ENCODE data around the gene SLC5A12.

The SLC5A12 gene

DNA sequence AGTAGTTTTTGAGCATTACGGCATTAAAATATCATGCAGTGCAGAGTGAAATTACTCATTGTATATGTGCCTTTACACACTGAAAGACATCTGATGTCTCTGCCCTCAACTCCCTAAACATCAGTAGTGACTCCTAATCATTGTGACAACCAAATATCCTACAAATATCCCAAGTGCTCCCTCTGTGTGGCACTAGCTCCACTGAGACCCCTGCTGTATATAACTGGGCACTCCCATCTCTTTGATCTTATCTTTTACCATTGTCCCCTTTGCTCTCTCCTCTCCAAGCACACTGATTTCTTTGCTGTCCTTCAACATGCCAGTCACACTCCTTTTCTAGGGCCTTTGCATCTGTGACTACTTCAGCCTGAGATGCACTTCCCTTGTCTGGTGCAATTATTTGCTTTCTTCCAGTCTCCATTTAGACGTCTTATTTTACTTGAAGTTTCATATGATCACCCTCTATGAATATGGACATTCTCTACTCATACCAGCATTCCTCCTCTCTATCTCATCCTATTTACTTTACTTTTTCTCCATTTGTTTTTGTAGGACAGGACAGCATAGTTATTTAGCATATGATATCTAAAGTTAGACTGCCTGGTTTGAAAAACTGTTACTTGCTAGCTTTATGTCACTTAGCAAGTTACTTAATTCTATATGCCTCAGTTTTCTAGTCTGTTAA is 2.4 kb downstream of the SLC5A12 start:
- DNase-seq, result no peak

DNA sequence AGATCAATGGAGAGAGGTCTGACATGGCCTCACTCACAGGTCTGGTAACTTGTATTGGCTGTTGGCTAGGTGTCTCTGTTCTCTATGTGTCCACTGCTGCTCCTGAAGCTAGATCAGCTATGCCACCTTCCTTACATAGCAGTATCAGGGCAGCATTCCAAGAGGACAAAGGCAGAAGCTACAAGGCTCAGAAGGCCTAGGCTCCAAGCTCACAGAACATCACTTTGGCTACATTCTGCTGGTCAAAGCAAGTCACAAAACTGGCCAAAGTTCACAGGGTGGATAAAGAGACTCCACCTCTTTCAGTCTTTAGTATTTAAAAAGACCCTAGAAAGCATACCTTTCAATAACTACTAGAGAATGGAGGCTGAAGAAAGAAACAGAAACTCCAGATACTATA is 4.1 kb downstream of the SLC5A12 start:
- no peak for DNase-seq

DNA sequence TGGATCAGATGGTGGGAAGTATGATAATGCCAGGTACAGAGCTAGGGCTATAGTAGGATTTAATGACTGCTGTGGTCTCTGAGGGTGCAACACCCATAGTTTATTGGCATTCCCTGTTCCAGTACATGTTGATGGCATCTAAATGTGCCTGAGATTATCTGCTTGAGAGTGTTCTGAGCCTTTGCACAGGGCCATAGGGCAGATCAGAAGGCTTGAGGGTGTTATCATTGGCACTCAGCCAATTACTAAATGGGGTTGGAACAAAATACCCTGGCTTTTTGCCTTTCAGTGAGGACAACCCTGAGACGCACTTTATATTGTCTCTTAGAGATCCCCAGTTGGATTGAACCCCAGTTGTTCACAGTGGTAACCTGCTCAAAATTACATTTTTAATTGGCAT is 6.7 kb downstream of the SLC5A12 start:
- no peak for DNase-seq

DNA sequence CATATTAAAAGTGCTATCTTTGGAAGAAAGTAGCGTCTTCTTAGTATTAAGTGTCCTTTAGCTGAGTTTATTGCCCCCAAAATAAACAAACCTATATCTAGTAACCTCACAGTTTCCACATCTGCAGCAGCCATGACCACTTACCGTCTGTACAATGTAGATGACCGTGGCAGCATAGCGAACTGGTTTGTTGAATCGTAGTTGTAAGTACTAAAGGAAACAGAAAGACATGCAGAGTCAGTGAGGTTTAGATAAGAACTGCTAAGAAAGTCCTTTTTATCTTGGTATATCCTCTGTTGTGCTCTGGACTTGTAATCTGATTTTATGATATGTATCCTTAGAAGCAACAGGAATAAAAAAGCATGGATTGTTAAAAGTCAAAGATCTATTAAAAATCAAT is 9.4 kb downstream of the SLC5A12 start:
- DNase-seq, result no peak

DNA sequence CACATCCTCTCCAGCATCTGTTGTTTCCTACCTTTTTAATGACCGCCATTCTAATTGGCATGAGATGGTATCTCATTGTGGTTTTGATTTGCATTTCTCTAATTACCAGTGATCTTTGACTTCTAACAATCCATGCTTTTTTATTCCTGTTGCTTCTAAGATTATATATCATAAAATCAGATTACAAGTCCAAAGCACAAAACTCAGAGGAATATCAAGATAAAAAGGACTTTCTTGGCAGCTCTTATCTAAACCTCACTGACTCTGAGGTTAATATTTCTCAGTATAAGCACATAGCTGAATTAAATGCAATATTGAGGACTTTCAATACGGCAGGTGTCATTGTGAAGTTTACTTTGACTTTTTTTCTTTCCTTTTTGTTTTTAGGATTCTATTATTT is 11.4 kb downstream of the SLC5A12 start:
- DNase-seq, result no peak

DNA sequence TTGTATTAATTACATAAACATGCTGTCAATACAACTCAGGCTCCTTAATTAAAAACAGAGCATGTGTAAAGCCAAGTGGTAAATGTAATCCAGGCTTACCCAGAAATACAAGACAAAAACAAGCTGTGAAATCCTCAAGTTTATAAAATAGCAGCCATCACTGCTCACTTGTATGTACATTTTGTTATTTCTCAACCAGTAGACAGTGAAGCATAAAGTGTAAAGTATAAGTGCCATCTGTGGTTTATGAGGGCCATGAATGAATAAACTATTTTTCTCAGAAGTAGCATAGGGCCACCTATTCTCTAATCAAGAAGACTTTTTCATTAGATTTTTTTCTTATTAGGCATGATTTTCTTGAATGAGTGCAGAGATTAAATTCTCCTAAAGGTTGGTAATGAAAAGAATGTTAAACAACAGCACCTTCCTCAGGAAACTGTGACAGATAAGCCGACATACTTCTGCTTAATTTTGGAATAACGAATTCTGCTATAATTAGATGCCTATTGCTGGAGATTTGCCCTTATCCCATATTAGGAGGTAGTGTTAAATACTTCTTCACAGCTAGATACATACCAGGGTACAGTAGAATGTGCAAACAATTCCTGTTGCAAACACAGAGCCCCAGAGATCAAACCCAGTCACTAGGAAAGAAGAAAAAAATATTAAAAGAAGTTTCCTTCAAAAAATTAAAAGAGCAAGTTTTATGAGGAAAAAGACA is 13.0 kb downstream of the SLC5A12 start:
- no peak for DNase-seq

DNA sequence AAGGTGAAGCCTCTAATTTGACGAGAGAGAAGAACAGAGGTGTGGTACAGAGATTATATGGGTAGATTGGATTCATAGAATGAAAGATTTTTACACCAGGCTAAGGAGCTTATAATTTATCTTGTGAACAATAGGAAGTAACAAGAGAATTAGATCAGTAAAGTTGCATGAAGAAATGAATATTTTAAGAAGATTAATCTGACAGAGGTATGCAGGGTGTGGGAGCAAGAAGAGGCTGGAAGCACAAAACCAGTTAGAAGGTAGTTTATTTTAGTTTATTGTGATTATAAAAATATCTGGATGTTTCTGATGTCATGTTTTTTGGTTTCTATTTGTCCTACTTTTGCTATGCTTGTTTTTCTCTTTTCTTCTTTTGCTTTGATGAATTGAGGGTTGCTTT is 15.7 kb downstream of the SLC5A12 start:
- DNase-seq, result no peak

DNA sequence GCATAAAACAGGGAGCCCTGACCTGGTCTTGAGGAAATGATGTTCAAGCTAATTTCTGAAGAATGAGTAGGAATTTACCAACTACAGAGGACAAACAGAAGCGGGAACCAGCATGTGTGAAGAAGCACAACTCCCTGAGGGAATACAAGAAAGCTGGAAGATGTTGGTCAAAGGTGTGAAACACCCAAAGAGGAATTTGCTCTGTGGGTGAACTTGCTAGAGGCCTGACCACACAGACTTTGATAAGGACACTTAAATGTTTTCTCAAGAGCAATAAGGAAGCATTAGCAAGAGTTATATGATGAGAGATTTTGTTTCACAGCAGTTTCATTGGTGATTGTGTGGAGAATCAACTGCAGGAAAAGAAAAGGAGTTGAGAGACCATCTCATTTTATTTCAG is 17.6 kb downstream of the SLC5A12 start:
- DNase-seq, result no peak

DNA sequence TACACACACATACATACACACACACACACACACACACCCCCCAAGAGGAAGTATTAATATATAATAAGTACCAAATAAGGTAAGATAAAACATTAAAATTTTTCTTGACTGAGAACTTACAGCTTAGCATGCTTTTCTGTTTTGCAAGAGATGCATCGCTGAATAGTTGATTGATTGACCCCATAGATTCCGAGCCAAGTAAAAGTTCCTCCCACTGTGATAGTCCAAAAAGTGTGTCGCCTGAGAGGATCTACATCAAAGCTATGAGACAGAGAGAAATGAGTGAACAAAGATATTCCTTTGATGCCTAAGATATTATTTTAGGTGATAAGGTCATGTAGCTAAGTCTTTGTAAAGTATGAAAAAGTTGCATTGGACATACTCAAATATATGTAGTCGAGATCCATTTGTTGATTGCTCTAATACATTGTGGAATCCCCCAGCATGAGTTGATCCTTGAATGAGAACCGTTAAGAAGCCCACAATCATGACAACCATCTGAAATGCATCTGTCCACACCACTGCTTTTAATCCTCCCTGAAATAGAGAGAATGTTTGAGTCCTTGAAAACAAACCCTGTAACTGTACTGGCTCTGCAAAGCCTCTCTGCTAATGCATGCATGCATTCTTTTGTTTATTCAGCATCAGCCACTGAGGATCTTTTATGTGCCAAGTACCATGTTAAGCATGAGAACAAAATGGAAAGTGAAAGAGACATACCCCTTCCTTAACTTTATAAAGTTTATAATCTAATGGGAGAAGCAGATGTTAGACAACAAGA is 18.3 kb downstream of the SLC5A12 start:
- no peak for DNase-seq

DNA sequence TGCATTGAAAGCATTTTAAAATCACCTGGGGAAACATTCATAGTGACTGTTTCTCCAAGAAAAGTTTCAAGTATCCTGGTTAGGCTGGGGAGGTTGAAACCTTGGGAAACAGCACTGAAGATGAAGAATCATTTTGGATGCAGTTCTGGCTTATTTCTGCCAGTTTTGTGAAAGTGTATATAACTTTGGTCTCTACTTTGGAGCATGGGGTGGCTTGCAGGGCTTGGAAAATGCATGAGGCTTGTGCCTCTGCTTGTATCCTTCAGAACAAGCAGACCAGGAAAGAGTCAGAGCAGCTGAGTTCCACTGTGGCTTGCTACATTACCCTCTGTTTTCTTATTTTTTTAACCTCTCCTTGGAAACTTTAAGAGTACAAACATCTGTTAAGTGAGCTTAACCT is 19.5 kb downstream of the SLC5A12 start:
- DNase-seq, result no peak

DNA sequence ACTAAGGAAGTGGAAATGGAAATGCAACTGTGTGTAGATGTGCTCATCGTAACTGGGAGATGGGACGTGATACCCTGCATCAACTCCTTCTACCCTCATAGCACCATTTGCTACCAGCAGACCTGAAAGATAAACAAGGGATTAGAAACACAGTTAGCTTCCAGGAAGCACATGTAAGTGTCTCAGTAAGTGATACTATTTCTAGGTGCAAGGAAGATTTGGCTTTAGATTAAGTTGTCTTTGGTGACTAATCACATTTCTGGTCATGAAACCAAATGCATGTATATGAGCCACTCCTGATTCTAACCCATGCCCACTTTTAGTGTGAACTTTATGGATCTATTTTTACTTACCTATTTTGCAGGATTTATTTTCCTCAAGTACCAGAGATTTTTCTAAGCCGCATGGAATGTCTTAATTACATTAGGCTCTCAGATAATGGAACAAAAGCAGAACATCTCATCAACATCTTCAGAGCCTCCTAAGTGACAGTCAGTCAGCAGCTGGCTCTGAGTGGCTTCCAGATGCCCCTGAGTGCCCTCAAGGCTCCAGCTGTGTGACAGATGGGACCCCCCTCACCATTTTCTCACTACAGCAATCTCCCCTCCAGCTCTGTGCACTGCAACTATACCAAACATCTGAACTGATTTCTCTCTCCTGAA is 21.2 kb downstream of the SLC5A12 start:
- no peak for DNase-seq

DNA sequence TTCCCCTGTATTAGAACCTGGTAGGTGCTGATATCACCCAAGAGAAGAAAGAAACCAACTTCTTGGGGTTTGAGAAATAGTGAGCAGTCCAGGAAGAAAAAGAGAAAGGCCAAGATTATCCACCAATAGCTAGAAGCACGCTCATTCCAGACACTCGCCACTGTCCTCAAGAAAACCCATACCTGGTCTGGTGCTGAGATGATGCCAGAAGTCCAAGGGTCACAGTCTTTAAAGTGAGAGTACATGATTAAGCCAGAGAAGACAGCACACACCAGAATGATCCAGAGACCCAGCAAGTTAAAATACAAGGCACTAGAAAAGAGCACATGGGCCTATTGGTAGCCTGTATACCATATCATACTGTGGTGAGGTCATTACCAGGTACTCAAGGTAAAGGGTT is 23.6 kb downstream of the SLC5A12 start:
- no peak for DNase-seq

DNA sequence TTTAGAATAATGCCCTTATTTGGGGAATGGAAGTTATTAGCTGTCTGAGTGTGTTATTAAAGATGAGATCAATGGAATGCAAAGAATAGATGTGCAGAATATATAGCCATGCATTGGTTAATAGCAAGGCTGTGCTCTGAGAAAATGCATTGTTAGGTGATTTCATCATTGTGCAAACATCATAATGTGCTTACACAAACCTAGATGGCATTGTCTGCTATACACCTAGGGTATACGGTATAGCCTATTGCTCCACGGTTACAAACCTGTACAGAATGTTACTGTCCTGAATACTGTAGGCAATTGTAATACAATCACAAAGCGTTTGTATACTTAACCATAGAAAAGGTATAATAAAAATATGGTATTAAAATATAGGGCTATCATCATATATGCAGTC is 25.5 kb downstream of the SLC5A12 start:
- DNase-seq, result no peak

DNA sequence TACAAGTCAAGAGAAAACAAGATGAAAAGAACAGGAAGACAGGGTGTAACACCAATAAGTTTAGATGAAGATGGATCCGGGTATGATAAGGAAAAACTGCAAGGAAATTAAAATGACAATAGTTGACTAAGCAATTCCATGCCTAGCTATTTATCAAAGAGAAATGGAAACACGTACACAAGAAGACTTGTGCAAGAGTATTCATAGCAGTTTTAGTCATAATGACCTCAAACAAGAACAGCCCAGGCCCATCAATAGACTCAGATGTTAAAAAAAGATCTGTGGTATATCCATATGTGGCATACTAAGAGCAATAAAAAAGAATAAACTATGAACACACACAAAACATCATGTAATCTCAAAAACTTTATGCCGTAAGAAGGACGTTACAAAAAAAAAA is 33.2 kb downstream of the SLC5A12 start:
- no peak for DNase-seq

DNA sequence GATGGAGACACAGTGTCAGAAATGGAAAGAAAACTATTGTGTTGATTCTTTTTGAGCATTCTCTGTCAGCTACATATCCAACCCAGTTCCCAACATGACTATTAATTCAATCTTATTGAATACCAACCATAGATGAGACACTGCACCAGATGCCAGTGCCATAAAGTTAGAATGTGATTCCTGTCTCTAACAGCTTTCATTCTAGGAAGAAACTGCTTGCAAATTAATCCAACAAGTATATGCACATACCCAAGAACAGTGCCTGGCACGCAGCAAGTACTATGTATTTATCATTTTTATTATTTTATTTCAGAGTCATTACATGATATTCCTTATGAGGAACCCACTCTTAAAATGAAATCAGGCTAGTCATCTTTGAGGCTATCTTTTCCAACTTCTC is 34.5 kb downstream of the SLC5A12 start:
- DNase-seq, result no peak

DNA sequence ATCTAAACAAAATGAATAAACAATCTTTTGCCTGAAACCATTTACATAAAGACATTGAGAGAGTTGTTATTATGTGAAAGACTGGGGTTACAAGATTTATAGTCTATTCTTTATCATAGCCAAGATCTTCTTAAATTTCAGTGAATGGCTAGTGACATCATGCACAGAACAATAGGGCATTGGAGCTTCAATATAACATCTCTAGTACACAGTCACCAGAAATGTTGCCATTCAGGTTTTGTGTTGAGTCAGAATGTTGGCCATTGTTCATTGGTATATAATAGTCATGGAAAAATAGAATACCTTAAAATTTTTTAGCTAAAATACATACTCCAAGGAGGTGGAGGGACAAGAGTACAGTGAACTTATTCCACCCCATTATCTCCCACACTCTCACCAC is 44.3 kb downstream of the SLC5A12 start:
- DNase-seq, result no peak

DNA sequence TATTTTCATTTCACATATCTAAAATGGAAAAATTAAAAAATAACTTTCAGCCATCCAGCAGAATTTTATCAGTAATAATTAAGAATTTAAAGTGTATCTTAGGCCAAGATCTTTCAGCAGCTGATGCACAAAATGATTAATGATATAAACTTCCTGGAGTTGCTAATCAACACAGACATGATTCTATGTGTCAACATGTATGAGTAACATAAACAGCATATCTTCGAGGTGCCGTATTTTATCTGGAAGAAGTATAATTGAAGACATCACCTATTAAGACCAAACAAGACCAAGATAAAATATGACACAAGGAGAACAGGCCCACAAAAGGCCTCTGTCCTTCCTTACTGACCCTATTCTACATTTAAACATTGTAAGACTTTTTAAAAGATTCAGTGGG is 45.2 kb downstream of the SLC5A12 start:
- DNase-seq, result no peak

DNA sequence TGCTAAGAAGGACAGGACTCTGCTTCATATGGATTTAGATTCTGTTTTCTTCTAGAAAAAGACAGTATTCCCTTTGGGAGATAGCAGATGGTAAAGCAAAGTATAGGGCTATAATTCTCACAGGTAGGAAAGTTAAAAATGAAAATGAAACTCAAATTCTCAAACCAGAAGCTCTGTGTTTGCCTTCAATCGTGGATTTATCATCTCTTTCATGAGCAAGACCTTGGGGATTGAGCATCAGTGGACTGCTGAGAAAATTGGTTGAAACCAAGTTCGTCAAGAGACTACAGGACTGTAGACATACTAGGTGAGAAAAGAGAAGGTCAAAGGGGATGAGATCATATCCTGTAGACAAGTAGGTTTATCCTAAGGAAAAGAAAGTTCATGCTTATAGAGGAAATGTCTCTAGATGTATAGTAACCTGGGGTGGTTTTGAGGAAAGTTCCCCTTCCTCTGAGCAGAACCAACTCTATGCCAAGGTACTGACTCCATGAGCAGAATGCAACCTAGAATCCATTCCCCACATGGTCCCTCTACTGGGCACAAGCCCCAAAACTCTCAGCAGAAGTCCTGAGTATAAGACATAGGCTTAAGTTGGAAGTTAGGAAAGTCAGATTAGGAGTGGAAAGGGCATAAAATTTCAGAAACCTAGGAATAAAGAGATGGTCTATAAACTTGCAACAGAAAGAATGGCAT is 46.5 kb downstream of the SLC5A12 start:
- DNase-seq, result no peak

DNA sequence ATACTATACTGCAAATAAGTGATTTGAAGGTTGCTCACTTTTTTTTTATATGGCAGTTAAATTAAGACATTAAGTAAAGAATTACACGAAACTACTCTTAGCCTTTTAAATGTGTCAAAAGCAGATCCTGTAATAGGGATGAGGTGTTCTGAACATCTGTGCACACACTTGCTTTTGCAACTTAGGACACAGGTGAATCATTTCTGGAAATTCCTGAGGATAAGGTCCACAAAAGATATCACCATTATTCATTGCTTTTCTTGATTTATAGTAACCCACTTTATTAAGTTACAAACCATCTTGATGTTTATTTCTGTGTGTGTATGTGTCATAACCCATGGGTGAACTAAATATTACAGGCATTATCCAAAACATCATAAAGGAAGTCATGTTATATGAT is 55.9 kb downstream of the SLC5A12 start:
- no peak for DNase-seq

DNA sequence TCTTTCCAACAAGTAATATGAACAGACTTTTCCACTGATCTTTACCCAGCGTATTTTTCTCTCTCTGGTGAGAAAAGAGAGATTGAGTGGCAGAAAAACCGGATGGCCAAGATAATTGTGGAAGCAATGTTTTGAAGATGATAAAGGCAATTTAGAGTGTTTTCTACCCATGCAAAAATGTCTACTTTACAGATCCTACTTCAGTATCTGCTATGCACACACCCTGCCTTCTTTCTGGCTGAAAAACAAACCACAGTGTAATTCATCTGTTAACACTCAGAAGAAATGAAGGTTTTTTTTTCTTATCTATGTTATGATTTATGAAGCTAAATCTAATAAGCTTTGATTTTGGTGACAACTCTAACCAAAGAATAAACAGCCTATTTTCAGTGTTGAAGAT is 56.8 kb downstream of the SLC5A12 start:
- no peak for DNase-seq

DNA sequence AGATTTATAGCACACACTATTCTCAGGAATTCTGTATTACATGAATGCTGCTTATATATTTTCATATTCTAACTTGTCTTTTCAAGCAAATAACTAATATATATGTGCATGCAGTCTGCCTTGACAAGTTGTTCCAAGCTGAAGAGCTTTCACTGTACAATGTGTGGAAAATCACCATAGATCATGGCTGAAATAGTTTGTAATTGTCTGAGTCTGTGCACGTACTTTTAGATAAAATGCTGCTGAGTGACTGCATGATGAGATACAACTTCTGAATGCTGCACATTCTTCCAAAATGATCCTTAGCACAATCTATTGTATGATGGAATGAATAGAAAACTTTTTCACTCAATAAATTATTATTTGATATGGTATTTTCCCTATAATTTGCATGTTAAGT is 58.9 kb downstream of the SLC5A12 start:
- no peak for DNase-seq

DNA sequence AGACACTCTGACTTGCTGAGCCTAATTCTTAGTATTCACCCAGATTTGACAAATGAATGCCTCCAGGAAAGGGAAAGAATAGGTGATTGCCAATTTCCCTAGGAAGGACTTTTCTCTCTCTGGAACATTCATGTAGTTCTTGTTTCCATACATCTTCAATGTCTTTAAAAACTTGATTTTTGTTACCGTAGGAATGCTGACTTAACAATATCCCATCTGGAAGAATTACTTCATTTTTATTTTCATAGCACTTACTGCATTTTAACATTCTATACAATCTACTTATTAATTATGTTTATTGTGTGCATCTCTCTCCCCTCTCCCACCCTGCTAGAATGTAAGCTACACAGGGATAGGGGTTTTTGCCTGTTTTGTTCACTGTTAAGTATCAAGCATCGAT is 66.6 kb downstream of the SLC5A12 start:
- DNase-seq, result no peak

DNA sequence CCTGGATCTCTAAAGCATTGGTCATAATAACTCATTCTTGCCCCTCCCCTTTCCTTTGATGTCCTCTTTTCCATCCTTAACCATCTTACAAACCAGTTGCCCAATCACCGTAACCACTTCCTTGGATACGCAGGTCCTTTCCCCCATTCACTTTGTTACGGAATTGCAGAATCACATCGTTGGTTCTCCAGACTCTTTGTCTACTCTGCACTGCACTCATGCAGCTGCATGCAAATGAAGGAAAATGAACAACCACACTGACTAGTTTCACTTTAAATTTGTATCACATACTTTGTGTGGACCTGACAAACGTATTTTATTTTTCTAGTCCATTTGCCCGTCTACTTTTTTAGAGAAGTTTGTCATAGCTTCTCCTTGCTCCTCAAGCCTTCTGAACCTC is 69.9 kb downstream of the SLC5A12 start:
- DNase-seq, result no peak

Data from CD4-positive, alpha-beta T cell treated with Interferon alpha-2 for 1 hour (primary cell).